Activated naive CD4-positive, alpha-beta T cell treated with anti-CD3 and anti-CD28 coated beads for 36 hours (primary cell): ENCODE results near the gene METAP1D. TPM values are rescaled to one million over a fixed set of nuclear protein-coding genes. Genes with fewer than 3 reads are reported as not detected.

ENCODE experiments used
- CTCF ChIA-PET: fragments of 350-600 bp; sonication (Branson Sonifier 250); formaldehyde crosslinking; loops from one replicate; lab custom pipeline; 2021; ENCODE audit warnings: antibody characterized with exemption; lab: Charles Lee
- DNase-seq: peaks from one replicate; pipeline ENCODE4 v3.0.0-alpha.2; 2020
- H3K27ac Mint-ChIP-seq: one replicate; pipeline ENCODE4 v1.8.0; 2021; ENCODE audit warnings: mild to moderate bottlenecking, mixed read lengths
- H3K27me3 Mint-ChIP-seq: one replicate; pipeline ENCODE4 v1.8.0; 2021; ENCODE audit warnings: low read depth, mixed read lengths
- H3K36me3 Mint-ChIP-seq: one replicate; pipeline ENCODE4 v1.8.0; 2021; ENCODE audit warnings: low read depth, mixed read lengths
- H3K4me1 Mint-ChIP-seq: one replicate; pipeline ENCODE4 v1.8.0; 2021; ENCODE audit warnings: low read depth, mixed read lengths
- H3K4me3 Mint-ChIP-seq: one replicate; pipeline ENCODE4 v1.8.0; 2021; ENCODE audit warnings: mild to moderate bottlenecking, moderate library complexity, mixed read lengths
- H3K9me3 Mint-ChIP-seq: one replicate; pipeline ENCODE4 v1.8.0; 2021; ENCODE audit warnings: mixed read lengths
- intact Hi-C: fragments of 100-400 bp; cut with micrococcal nuclease; formaldehyde crosslinking; loops from one replicate; pipeline ENCODE4 v1.15.1; 2023
- total RNA-seq, 2 experiments: library from RNA; stranded (reverse); gene quantifications; one replicate each; pipeline ENCODE4 v1.2.3, GENCODE V29; 2021

Gene METAP1D
- total RNA-seq, 2 experiments from 2014 or later: 2.5 to 3.4 TPM

GRCh38 chr2:172085460-172086159, 85.9 kb downstream of the METAP1D start, which contains the start of gene DLX1:
TSS of gene DLX1 (plus strand) at chr2:172085507. CDS start at chr2:172085678, 171 bp downstream.
- Mint-ChIP-seq H3K4me3 (peak within 1 kb of the TSS; percentile 71), H3K27me3 (peaks cover 95% of the 10 kb centered on the region), H3K4me1 (peaks cover 63% of the 10 kb centered on the region), H3K27ac (no peak within 1 kb of the TSS), H3K9me3 (peaks cover 2% of the 10 kb centered on the region), H3K36me3 (no peaks in the 10 kb centered on the region)
- intact Hi-C loops: loop anchor here (1.0 kb wide), 2 partner anchors 10 to 16 kb away; no protein-coding TSS in a partner anchor
- no peak for DNase-seq
- CTCF ChIA-PET: interaction anchor here (0.6 to 3.7 kb wide), 8 partner anchors 10 to 324 kb away, joined by 3 to 21 read pairs (median 4); partner anchors contain the start of genes DLX2 and SLC25A12

DNA sequence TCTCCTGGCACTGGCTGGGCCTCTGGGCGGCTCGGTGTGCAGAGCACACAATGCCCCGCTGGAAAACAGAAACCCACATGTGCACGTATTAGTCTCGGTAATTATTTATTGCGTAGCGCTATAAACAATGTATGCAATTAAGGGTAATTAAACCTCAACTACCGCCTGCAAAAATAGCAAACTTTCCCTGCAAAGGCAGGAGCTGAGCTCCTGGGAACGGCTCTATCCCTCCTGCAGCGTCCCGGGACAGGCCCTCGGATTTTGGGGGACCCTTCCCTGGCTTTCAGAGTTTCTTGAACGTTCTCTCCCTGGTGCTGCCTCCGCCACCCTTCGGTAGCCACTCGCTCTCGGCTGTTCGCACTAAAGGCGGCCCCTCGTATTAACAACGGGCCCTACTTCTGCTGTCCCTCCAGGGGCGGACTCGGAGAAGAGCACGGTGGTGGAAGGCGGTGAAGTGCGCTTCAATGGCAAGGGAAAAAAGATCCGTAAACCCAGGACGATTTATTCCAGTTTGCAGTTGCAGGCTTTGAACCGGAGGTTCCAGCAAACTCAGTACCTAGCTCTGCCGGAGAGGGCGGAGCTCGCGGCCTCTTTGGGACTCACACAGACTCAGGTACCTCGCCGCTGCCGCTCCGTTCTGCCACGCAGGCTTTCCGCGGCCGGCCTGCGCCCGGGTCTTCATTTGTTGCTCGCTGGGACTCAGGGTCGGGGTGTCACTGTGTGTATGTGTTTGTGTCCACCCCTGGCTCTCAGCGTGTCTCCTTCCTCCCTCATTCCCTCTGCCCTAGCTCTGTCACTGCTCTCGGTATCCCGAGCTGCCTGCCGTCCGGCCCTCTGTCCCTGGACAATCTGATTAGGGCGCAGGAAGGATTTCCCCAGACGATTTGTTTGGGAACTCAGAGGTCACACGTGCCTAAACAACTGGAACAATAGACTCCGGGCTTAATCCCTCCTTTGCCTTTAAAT, 86.8 kb downstream of the METAP1D start:
- intact Hi-C loops: loop anchor here (1.0 kb wide), 1 partner anchor 9 kb away; no protein-coding TSS in a partner anchor
- CTCF ChIA-PET: interaction anchor here (0.5 to 3.7 kb wide), 8 partner anchors 9 to 642 kb away, joined by 3 to 21 read pairs (median 4); partner anchors contain the start of gene DLX2
- no peaks in the 10 kb centered on the region for H3K9me3 Mint-ChIP-seq
- H3K36me3 Mint-ChIP-seq: no peaks in the 10 kb centered on the region
- H3K27ac Mint-ChIP-seq: no peak overlapping the region
- H3K4me3 Mint-ChIP-seq: peak overlapping the region; percentile 71
- peak; percentile 74 for DNase-seq
- H3K4me1 Mint-ChIP-seq: peaks cover 61% of the 10 kb centered on the region
- H3K27me3 Mint-ChIP-seq: peaks cover 96% of the 10 kb centered on the region

DNA sequence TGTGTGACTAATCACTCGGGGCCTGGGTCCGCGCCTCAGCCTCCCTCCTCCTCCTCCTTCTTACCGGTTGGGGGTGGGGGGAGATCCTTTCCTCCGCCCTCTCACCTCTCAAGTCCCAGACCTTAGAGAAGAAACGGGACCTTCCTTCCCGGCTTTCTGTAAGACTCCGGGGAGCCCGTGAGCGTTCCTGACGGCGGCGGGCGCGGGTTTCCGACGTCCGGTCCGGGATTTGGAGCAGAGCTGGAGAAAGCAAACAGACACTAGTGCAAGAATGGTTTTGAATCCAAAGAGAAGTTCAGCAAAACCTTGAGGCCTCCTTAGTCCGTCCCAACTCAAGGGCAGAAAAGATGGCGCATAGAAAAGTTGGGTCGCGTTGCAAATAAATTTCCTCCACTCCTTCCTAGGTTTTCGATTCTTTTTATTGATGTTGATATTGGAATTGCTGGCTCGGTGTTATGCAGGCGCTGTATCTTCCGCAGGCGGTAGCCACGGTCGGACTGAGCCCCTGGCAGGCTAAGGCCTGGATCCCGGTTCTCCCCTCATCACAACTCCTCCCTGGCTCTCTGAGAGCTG, 87.5 kb downstream of the METAP1D start:
- Mint-ChIP-seq H3K4me1 (peaks cover 61% of the 10 kb centered on the region), H3K27ac (peak overlapping the region; percentile 50)

DNA sequence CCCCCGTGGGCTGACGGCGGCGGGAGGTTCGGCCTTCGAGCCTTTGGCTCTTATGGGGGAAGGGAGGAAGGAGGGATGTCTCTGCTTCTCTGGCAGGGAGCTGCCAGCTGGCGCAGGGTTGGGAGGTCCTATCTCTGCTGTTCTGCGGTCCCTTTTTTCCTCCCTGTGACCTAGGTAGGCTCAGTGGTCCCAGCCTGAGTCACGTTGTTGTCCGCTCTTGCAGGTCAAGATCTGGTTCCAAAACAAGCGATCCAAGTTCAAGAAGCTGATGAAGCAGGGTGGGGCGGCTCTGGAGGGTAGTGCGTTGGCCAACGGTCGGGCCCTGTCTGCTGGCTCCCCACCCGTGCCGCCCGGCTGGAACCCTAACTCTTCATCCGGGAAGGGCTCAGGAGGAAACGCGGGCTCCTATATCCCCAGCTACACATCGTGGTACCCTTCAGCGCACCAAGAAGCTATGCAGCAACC, 88.1 kb downstream of the METAP1D start:
- H3K27me3 Mint-ChIP-seq: peaks cover 96% of the 10 kb centered on the region
- H3K36me3 Mint-ChIP-seq: no peaks in the 10 kb centered on the region
- H3K27ac Mint-ChIP-seq: no peak overlapping the region
- intact Hi-C loops: no loop called here
- CTCF ChIA-PET: interaction anchor here (1.0 to 3.7 kb wide), 3 partner anchors 14 to 39 kb away, joined by 3 to 21 read pairs (median 3); partner anchors contain the start of gene DLX2
- no peaks in the 10 kb centered on the region for H3K9me3 Mint-ChIP-seq
- peaks cover 57% of the 10 kb centered on the region for H3K4me1 Mint-ChIP-seq
- no peak for DNase-seq
- no peak overlapping the region for H3K4me3 Mint-ChIP-seq

More for the DNA sequence above, 87.5 kb downstream of the METAP1D start:
- DNase-seq: no peak
- intact Hi-C loops: no loop called here
- Mint-ChIP-seq H3K27me3 (peaks cover 96% of the 10 kb centered on the region), H3K4me3 (peak overlapping the region; percentile 59), H3K36me3 (no peaks in the 10 kb centered on the region), H3K9me3 (no peaks in the 10 kb centered on the region)
- CTCF ChIA-PET: interaction anchor here (0.5 to 3.7 kb wide), 6 partner anchors 15 to 643 kb away, joined by 3 to 21 read pairs (median 4); partner anchors contain the start of gene DLX2

- CTCF ChIA-PET: interaction anchor here (1.0 to 3.7 kb wide), 3 partner anchors 14 to 39 kb away, joined by 3 to 21 read pairs (median 3); partner anchors contain the start of gene DLX2
- Mint-ChIP-seq H3K9me3 (no peaks in the 10 kb centered on the region), H3K4me1 (peaks cover 55% of the 10 kb centered on the region), H3K27me3 (peaks cover 96% of the 10 kb centered on the region), H3K36me3 (no peaks in the 10 kb centered on the region), H3K27ac (no peak overlapping the region), H3K4me3 (no peak overlapping the region)
- no peak for DNase-seq
- intact Hi-C loops: no loop called here
Measured at GRCh38 chr2:172088245-172089004, 88.7 kb downstream of the METAP1D start.

GRCh38 chr2:172089005-172089504, 89.3 kb downstream of the METAP1D start:
- peaks cover 95% of the 10 kb centered on the region for H3K27me3 Mint-ChIP-seq
- no peaks in the 10 kb centered on the region for H3K9me3 Mint-ChIP-seq
- intact Hi-C loops: no loop called here
- no peak overlapping the region for H3K27ac Mint-ChIP-seq
- no peak overlapping the region for H3K4me3 Mint-ChIP-seq
- peaks cover 52% of the 10 kb centered on the region for H3K4me1 Mint-ChIP-seq
- no peaks in the 10 kb centered on the region for H3K36me3 Mint-ChIP-seq
- CTCF ChIA-PET: interaction anchor here (1.5 to 3.7 kb wide), 2 partner anchors 13 to 38 kb away, joined by 3 to 21 read pairs; partner anchors contain the start of gene DLX2
- no peak for DNase-seq

- H3K4me1 Mint-ChIP-seq: peaks cover 48% of the 10 kb centered on the region
- H3K27ac Mint-ChIP-seq: no peak overlapping the region
- intact Hi-C loops: loop anchor here (5.0 kb wide), 1 partner anchor 1377 kb away; no protein-coding TSS in a partner anchor
- DNase-seq: no peak
- no peaks in the 10 kb centered on the region for H3K36me3 Mint-ChIP-seq
- CTCF ChIA-PET: interaction anchor here (3.7 kb wide), 1 partner anchor 13 kb away, joined by 21 read pairs; the partner anchor contains the start of gene DLX2
- H3K4me3 Mint-ChIP-seq: no peak overlapping the region
- H3K9me3 Mint-ChIP-seq: no peaks in the 10 kb centered on the region
- H3K27me3 Mint-ChIP-seq: peaks cover 94% of the 10 kb centered on the region
Measured at GRCh38 chr2:172089633-172090032, 89.9 kb downstream of the METAP1D start.

GRCh38 chr2:172090044-172090961, 90.5 kb downstream of the METAP1D start:
- DNase-seq: no peak
- H3K27ac Mint-ChIP-seq: no peak overlapping the region
- H3K4me3 Mint-ChIP-seq: no peak overlapping the region
- intact Hi-C loops: loop anchor here (5.0 kb wide), 1 partner anchor 1378 kb away; no protein-coding TSS in a partner anchor
- no peaks in the 10 kb centered on the region for H3K9me3 Mint-ChIP-seq
- H3K36me3 Mint-ChIP-seq: no peaks in the 10 kb centered on the region
- H3K27me3 Mint-ChIP-seq: peaks cover 90% of the 10 kb centered on the region
- CTCF ChIA-PET: interaction anchor here (0.6 to 1.9 kb wide), 5 partner anchors 14 to 386 kb away, joined by 3 to 4 read pairs (median 3); no protein-coding TSS in a partner anchor
- peaks cover 48% of the 10 kb centered on the region for H3K4me1 Mint-ChIP-seq

DNA sequence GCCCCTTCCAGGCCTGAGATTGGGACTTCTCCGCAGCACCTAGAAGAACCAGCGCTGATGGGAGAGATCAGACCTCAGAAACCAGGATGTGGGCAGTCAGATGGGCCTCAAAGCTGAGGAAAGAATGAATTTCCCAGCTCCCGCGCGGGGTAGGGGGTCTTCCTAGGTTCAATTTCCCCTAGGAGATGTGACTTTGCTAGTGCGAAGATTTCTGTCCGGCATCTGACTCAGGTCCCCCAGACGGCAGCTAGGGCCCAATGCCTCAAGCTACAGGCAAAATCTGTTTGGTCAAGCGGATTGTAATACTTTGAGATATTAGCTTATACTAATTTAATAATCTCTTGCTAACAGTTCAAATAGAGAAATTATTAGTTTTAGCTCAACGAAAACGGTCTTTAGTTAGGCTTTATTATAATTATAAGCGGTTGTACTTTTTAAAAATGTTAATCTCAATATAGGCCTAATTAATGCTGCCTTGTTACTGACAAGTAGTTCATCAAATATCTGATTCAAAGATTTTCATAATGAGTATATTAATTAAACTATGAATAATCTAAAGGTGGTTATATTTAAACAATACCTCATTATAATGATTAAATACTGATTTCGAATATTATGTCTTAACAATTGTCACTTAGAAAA, 91.4 kb downstream of the METAP1D start:
- intact Hi-C loops: loop anchor here (5.0 kb wide), 1 partner anchor 1379 kb away; no protein-coding TSS in a partner anchor
- no peak overlapping the region for H3K4me3 Mint-ChIP-seq
- CTCF ChIA-PET: interaction anchor here (0.6 to 1.9 kb wide), 8 partner anchors 8 to 387 kb away, joined by 3 to 5 read pairs (median 4); no protein-coding TSS in a partner anchor
- DNase-seq: no peak
- H3K36me3 Mint-ChIP-seq: no peaks in the 10 kb centered on the region
- H3K9me3 Mint-ChIP-seq: no peaks in the 10 kb centered on the region
- H3K4me1 Mint-ChIP-seq: peaks cover 49% of the 10 kb centered on the region
- peaks cover 90% of the 10 kb centered on the region for H3K27me3 Mint-ChIP-seq
- H3K27ac Mint-ChIP-seq: no peak overlapping the region
